Measurements from ENCODE around the gene TOR3A. TPM values are rescaled to one million over a fixed set of nuclear protein-coding genes. Genes with fewer than 3 reads are reported as not detected.

TOR3A gene
- total RNA-seq, 1 experiment from 2014 or later, result 27.0 TPM

- ATAC-seq, result no peak
- no peaks in the 10 kb centered on the region for H4K20me1 ChIP-seq (ENCODE audit: insufficient read depth)
- no peak overlapping the region for H3K4me3 ChIP-seq (replicated peaks in 1 of 2; ENCODE audit: low read depth in 1 of 2, low read length in 2 of 2)
- no peaks in the 10 kb centered on the region for H3K27me3 ChIP-seq (ENCODE audit: insufficient read depth, low read length)
- no peak for DNase-seq (ENCODE audit: low read depth, low spot score)
- no peak for TF ChIP-seq EZH2phosphoT487 (IDR thresholded peaks at IDR 0.05; ENCODE audit: borderline replicate concordance)
- TF ChIP-seq POLR2A (IDR thresholded peaks at IDR 0.05; ENCODE audit: borderline replicate concordance, extremely low read depth, insufficient read depth, insufficient read length), result no peak
- no peak for TF ChIP-seq ZNF274 (IDR thresholded peaks at IDR 0.05; ENCODE audit: low read depth, low read length)
- TF ChIP-seq FOSL1 (IDR thresholded peaks at IDR 0.05; ENCODE audit: low read depth), result no peak
- no peak for TF ChIP-seq TCF7L2 (IDR thresholded peaks at IDR 0.05; ENCODE audit: borderline replicate concordance, extremely low read depth, insufficient read depth, insufficient read length)
- no peak for TF ChIP-seq RAD21 (IDR thresholded peaks at IDR 0.05; ENCODE audit: low read depth)
- TF ChIP-seq CEBPB (IDR thresholded peaks at IDR 0.05; ENCODE audit: low read depth), result no peak
- TF ChIP-seq SP1 (IDR thresholded peaks at IDR 0.05; ENCODE audit: low read depth), result no peak
- TF ChIP-seq YY1 (IDR thresholded peaks at IDR 0.05; ENCODE audit: extremely low read depth, insufficient replicate concordance, low read depth, low read length), result no peak
- no peak overlapping the region for H2AFZ ChIP-seq (ENCODE audit: low read depth, low read length, poor library complexity, severe bottlenecking)
- H3K9me2 ChIP-seq (ENCODE audit: insufficient read depth), result no peaks in the 10 kb centered on the region
- ChIA-PET RAD21 (ENCODE audit: low non-redundant PET in 1 of 2, low total read pairs in 2 of 2, uncharacterized antibody in 2 of 2, unreplicated experiment in 2 of 2) (no interaction called here), POLR2A (no interaction called here), CTCF (interaction anchor here (0.7 kb wide), 1 partner anchor 44 kb away, joined by 3 read pairs; no protein-coding TSS in a partner anchor)
- H3K9me3 ChIP-seq (ENCODE audit: control insufficient read depth in 1 of 2, insufficient read depth in 1 of 2, low read depth in 1 of 2, low read length in 2 of 2), result no peaks in the 10 kb centered on the region; a peak in 1 of 4 replicates
- no peak overlapping the region for H3K9ac ChIP-seq (ENCODE audit: low read length)
- peaks cover 0 to 11% of the 10 kb centered on the region in 2 experiments; a peak in 1 of 4 replicates for H3K4me1 ChIP-seq (ENCODE audit: control insufficient read depth in 1 of 2, insufficient read depth in 2 of 2, low read length in 2 of 2)
- BruUV-seq (replicated peaks), result no TSS peak
- intact Hi-C loops (cut with micrococcal nuclease), result no loop called here
- no peak overlapping the region for H3K4me2 ChIP-seq (ENCODE audit: low read length)
- H3K36me3 ChIP-seq (ENCODE audit: control insufficient read depth in 1 of 2, insufficient read depth in 2 of 2, low read length in 2 of 2), result peaks cover 4 to 11% of the 10 kb centered on the region in 2 experiments; a peak in 2 of 4 replicates
- no peaks in the 10 kb centered on the region for H3K79me2 ChIP-seq (ENCODE audit: insufficient read depth, low read length)
- no peak overlapping the region for H3K27ac ChIP-seq (ENCODE audit: low read depth, low read length)
These were observed 20.2 kb upstream of the TOR3A start for GRCh38 chr1:179061360-179062282.

- Histone ChIP-seq H3K9me2 (ENCODE audit: insufficient read depth) (no peaks in the 10 kb centered on the region), H3K4me1 (ENCODE audit: control insufficient read depth in 1 of 2, insufficient read depth in 2 of 2, low read length in 2 of 2) (no peaks in the 10 kb centered on the region), H3K27me3 (ENCODE audit: insufficient read depth, low read length) (no peaks in the 10 kb centered on the region), H4K20me1 (ENCODE audit: insufficient read depth) (no peaks in the 10 kb centered on the region), H3K9me3 (ENCODE audit: control insufficient read depth in 1 of 2, insufficient read depth in 1 of 2, low read depth in 1 of 2, low read length in 2 of 2) (no peaks in the 10 kb centered on the region), H2AFZ (ENCODE audit: low read depth, low read length, poor library complexity, severe bottlenecking) (no peak overlapping the region), H3K27ac (ENCODE audit: low read depth, low read length) (no peak overlapping the region), H3K79me2 (ENCODE audit: insufficient read depth, low read length) (no peaks in the 10 kb centered on the region), H3K4me3 (replicated peaks in 1 of 2; ENCODE audit: low read depth in 1 of 2, low read length in 2 of 2) (no peak overlapping the region), H3K4me2 (ENCODE audit: low read length) (no peak overlapping the region), H3K9ac (ENCODE audit: low read length) (no peak overlapping the region), H3K36me3 (ENCODE audit: control insufficient read depth in 1 of 2, insufficient read depth in 2 of 2, low read length in 2 of 2) (peaks cover 7 to 10% of the 10 kb centered on the region in 2 experiments; a peak in 2 of 4 replicates)
- BruUV-seq (replicated peaks), result no TSS peak
- DNase-seq (ENCODE audit: low read depth, low spot score) (no peak), ATAC-seq (no peak)
- intact Hi-C loops (cut with micrococcal nuclease), result no loop called here
- ChIA-PET RAD21 (ENCODE audit: low non-redundant PET in 1 of 2, low total read pairs in 2 of 2, uncharacterized antibody in 2 of 2, unreplicated experiment in 2 of 2) (no interaction called here), CTCF (no interaction called here), POLR2A (no interaction called here)
- TF ChIP-seq YY1 (IDR thresholded peaks at IDR 0.05; ENCODE audit: extremely low read depth, insufficient replicate concordance, low read depth, low read length), result no peak
- no peak for TF ChIP-seq EZH2phosphoT487 (IDR thresholded peaks at IDR 0.05; ENCODE audit: borderline replicate concordance)
- no peak for TF ChIP-seq EZH2 (IDR thresholded peaks at IDR 0.05)
- TF ChIP-seq ZFX (IDR thresholded peaks at IDR 0.05), result no peak
- no peak for TF ChIP-seq CEBPB (IDR thresholded peaks at IDR 0.05; ENCODE audit: low read depth)
- TF ChIP-seq JUND (IDR thresholded peaks at IDR 0.05), result no peak
- no peak for TF ChIP-seq RAD21 (IDR thresholded peaks at IDR 0.05; ENCODE audit: low read depth)
- no peak for TF ChIP-seq FOSL1 (IDR thresholded peaks at IDR 0.05; ENCODE audit: low read depth)
- no peak for TF ChIP-seq CTCF (IDR thresholded peaks at IDR 0.05 in 2 of 3, conservative IDR thresholded peaks at IDR 0.05 in 1 of 3; ENCODE audit: borderline replicate concordance in 1 of 3, insufficient read depth in 1 of 3, low read depth in 2 of 3, low read length in 2 of 3)
- no peak for TF ChIP-seq CBX3 (IDR thresholded peaks at IDR 0.05; ENCODE audit: low read depth)
- TF ChIP-seq SIN3A (IDR thresholded peaks at IDR 0.05; ENCODE audit: low read depth), result no peak
These were observed 15.4 kb upstream of the TOR3A start for GRCh38 chr1:179066471-179066870.

Data from HCT116 (cell line).